Astrocyte (in vitro differentiated cells and primary cell): Measurements from ENCODE around the gene EMX1. TPM values are rescaled to one million over a fixed set of nuclear protein-coding genes. Genes with fewer than 3 reads are reported as not detected.

Experiments used
- DNase-seq: peaks from one replicate; pipeline ENCODE4 v3.0.0-alpha.2; 2010; ENCODE audit warnings: low read depth
- FAIRE-seq: peaks from 2 replicates; lab custom pipeline; 2011; peaks lifted over from hg19 to GRCh38; lab: Jason Lieb, UNC
- H2AFZ ChIP-seq: 2 replicates; pipeline ENCODE4 v1.6.0; 2012; ENCODE audit warnings: low read depth, low read length, inconsistent platforms
- H3K27ac ChIP-seq: 2 replicates; pipeline ENCODE4 v1.5.1; 2011; ENCODE audit warnings: low read depth, low read length, inconsistent platforms
- H3K27me3 ChIP-seq: 2 replicates; pipeline ENCODE4 v1.6.0; 2011; ENCODE audit warnings: low read length, inconsistent platforms; ENCODE audit not compliant: insufficient read depth
- H3K36me3 ChIP-seq: 2 replicates; pipeline ENCODE4 v1.5.1; 2011; ENCODE audit warnings: low read length, inconsistent platforms; ENCODE audit not compliant: insufficient read depth
- H3K4me1 ChIP-seq: 2 replicates; pipeline ENCODE4 v1.5.1; 2011; ENCODE audit warnings: low read length, inconsistent platforms; ENCODE audit not compliant: insufficient read depth
- H3K4me2 ChIP-seq: 2 replicates; pipeline ENCODE4 v1.6.0; 2012; ENCODE audit warnings: low read length, inconsistent platforms
- H3K4me3 ChIP-seq: 2 replicates; pipeline ENCODE4 v1.5.1; 2011; ENCODE audit warnings: low read depth, mild to moderate bottlenecking, low read length, inconsistent platforms; ENCODE audit not compliant: insufficient read depth
- H3K79me2 ChIP-seq: 2 replicates; pipeline ENCODE4 v1.6.0; 2012; ENCODE audit warnings: mild to moderate bottlenecking, low read length, inconsistent platforms; ENCODE audit not compliant: insufficient read depth
- H3K9ac ChIP-seq: 2 replicates; pipeline ENCODE4 v1.6.0; 2012; ENCODE audit warnings: mild to moderate bottlenecking, low read length, inconsistent platforms
- H3K9me3 ChIP-seq: 2 replicates; pipeline ENCODE4 v1.5.1; 2012; ENCODE audit warnings: low read depth, mild to moderate bottlenecking, low read length, inconsistent platforms; ENCODE audit not compliant: insufficient read depth
- H4K20me1 ChIP-seq: 2 replicates; pipeline ENCODE4 v1.6.0; 2012; ENCODE audit warnings: low read length, inconsistent platforms; ENCODE audit not compliant: insufficient read depth
- H3K27ac Mint-ChIP-seq: one replicate; pipeline ENCODE4 v1.8.0; 2021; ENCODE audit warnings: mild to moderate bottlenecking, mixed read lengths; ENCODE audit not compliant: unreplicated experiment
- H3K27me3 Mint-ChIP-seq: one replicate; pipeline ENCODE4 v1.8.0; 2021; ENCODE audit warnings: low read depth, mixed read lengths; ENCODE audit not compliant: unreplicated experiment
- H3K36me3 Mint-ChIP-seq: one replicate; pipeline ENCODE4 v1.8.0; 2021; ENCODE audit warnings: low read depth, mixed read lengths; ENCODE audit not compliant: unreplicated experiment
- H3K4me1 Mint-ChIP-seq: one replicate; pipeline ENCODE4 v1.8.0; 2021; ENCODE audit warnings: low read depth, mixed read lengths; ENCODE audit not compliant: unreplicated experiment
- H3K4me3 Mint-ChIP-seq: one replicate; pipeline ENCODE4 v1.8.0; 2021; ENCODE audit warnings: mild to moderate bottlenecking, moderate library complexity, mixed read lengths; ENCODE audit not compliant: unreplicated experiment
- H3K9me3 Mint-ChIP-seq: one replicate; pipeline ENCODE4 v1.8.0; 2021; ENCODE audit warnings: mild to moderate bottlenecking, mixed read lengths; ENCODE audit not compliant: unreplicated experiment
- CTCF ChIP-seq: IDR thresholded peaks from 2 replicates; pipeline ENCODE4 v1.5.1; 2011; ENCODE audit warnings: low read depth, mild to moderate bottlenecking, inconsistent platforms, low read length, moderate library complexity; ENCODE audit not compliant: insufficient read depth
- EZH2 ChIP-seq: IDR thresholded peaks from 2 replicates; pipeline ENCODE4 v1.6.1; 2012; ENCODE audit warnings: mild to moderate bottlenecking, low read length, inconsistent platforms; ENCODE audit not compliant: insufficient read depth
- total RNA-seq: library from RNA; stranded (reverse); gene quantifications from 2 replicates; pipeline ENCODE4 v1.2.1, GENCODE V29; 2021

The EMX1 gene
- total RNA-seq, 1 donor from 2014 or later: 0.48 TPM

- no peak overlapping the region for H3K4me3 Mint-ChIP-seq
- Histone ChIP-seq H3K27me3 (peaks cover 96% of the 10 kb centered on the region), H3K9ac (no peak overlapping the region), H3K79me2 (no peaks in the 10 kb centered on the region), H3K4me1 (peaks cover 7% of the 10 kb centered on the region), H3K36me3 (no peaks in the 10 kb centered on the region), H3K4me3 (no peak overlapping the region), H3K9me3 (peaks cover 16% of the 10 kb centered on the region), H2AFZ (no peak overlapping the region), H3K4me2 (no peak overlapping the region), H3K27ac (no peak overlapping the region), H4K20me1 (peaks cover 21% of the 10 kb centered on the region)
- peaks cover 55% of the 10 kb centered on the region for H3K27me3 Mint-ChIP-seq
- TF ChIP-seq CTCF: no peak
- TF ChIP-seq EZH2: no peak
- DNase-seq: no peak
- H3K36me3 Mint-ChIP-seq: no peaks in the 10 kb centered on the region
- FAIRE-seq: no peak
- H3K9me3 Mint-ChIP-seq: peaks cover 3% of the 10 kb centered on the region
- no peaks in the 10 kb centered on the region for H3K4me1 Mint-ChIP-seq
- H3K27ac Mint-ChIP-seq: no peak overlapping the region
These were observed 4.5 kb downstream of the EMX1 start for GRCh38 chr2:72921853-72922252.

GRCh38 chr2:72923833-72924352, 6.6 kb downstream of the EMX1 start:
- Histone ChIP-seq H3K4me1 (peaks cover 4% of the 10 kb centered on the region), H3K9me3 (peaks cover 16% of the 10 kb centered on the region), H2AFZ (no peak overlapping the region), H3K27ac (no peak overlapping the region), H4K20me1 (peaks cover 15% of the 10 kb centered on the region), H3K9ac (no peak overlapping the region), H3K4me3 (no peak overlapping the region), H3K79me2 (no peaks in the 10 kb centered on the region), H3K4me2 (peak overlapping the region; percentile 21), H3K27me3 (peaks cover 99% of the 10 kb centered on the region), H3K36me3 (no peaks in the 10 kb centered on the region)
- H3K36me3 Mint-ChIP-seq: no peaks in the 10 kb centered on the region
- H3K4me3 Mint-ChIP-seq: no peak overlapping the region
- H3K9me3 Mint-ChIP-seq: peaks cover 3% of the 10 kb centered on the region
- H3K27ac Mint-ChIP-seq: peak overlapping the region; percentile 4
- FAIRE-seq: no peak
- TF ChIP-seq EZH2 (no peak), CTCF (no peak)
- DNase-seq: no peak
- no peaks in the 10 kb centered on the region for H3K4me1 Mint-ChIP-seq
- H3K27me3 Mint-ChIP-seq: peaks cover 47% of the 10 kb centered on the region

GRCh38 chr2:72924353-72925240, 7.3 kb downstream of the EMX1 start:
- peaks cover 8% of the 10 kb centered on the region for H4K20me1 ChIP-seq
- TF ChIP-seq CTCF: no peak
- TF ChIP-seq EZH2: peak; percentile 92
- no peaks in the 10 kb centered on the region for H3K79me2 ChIP-seq
- no peak overlapping the region for H3K27ac ChIP-seq
- H3K9ac ChIP-seq: no peak overlapping the region
- DNase-seq: no peak
- H3K4me1 ChIP-seq: peaks cover 4% of the 10 kb centered on the region
- no peaks in the 10 kb centered on the region for H3K36me3 ChIP-seq
- no peak for FAIRE-seq
- H3K9me3 ChIP-seq: peaks cover 16% of the 10 kb centered on the region
- Mint-ChIP-seq H3K4me3 (no peak overlapping the region), H3K27me3 (peaks cover 41% of the 10 kb centered on the region), H3K36me3 (no peaks in the 10 kb centered on the region), H3K27ac (no peak overlapping the region), H3K4me1 (no peaks in the 10 kb centered on the region), H3K9me3 (peaks cover 3% of the 10 kb centered on the region)
- H3K27me3 ChIP-seq: peaks cover 99% of the 10 kb centered on the region
- H3K4me2 ChIP-seq: peak overlapping the region; percentile 21
- no peak overlapping the region for H2AFZ ChIP-seq
- no peak overlapping the region for H3K4me3 ChIP-seq
